CD14-positive monocyte (primary cell): ENCODE results near the gene SERBP1. TPM values are rescaled to one million over a fixed set of nuclear protein-coding genes. Genes with fewer than 3 reads are reported as not detected.

ENCODE experiments used
- DNase-seq, 3 donors: peaks; one replicate each; pipeline ENCODE4 v3.0.0-alpha.2; 2011 to 2022
- H2AFZ ChIP-seq: 2 replicates; pipeline ENCODE4 v1.6.0; 2012; ENCODE audit warnings: mild to moderate bottlenecking, low read depth, low read length, inconsistent platforms; ENCODE audit not compliant: insufficient read depth, poor library complexity, severe bottlenecking
- H3K27ac ChIP-seq, 2 donors: 1 replicate in 1 of 2; 2 replicates in 1 of 2; pipeline ENCODE4 v1.5.1; 2012 to 2013; ENCODE audit warnings: low read length in 2 of 2, control low read depth in 1 of 2, inconsistent platforms in 1 of 2, low read depth in 1 of 2, mild to moderate bottlenecking in 1 of 2
- H3K27me3 ChIP-seq, 2 donors: one replicate each; pipeline versions ENCODE4 v1.6.0 to v1.6.1; 2011 to 2013; ENCODE audit warnings: low read length in 2 of 2; ENCODE audit not compliant: control insufficient read depth in 2 of 2, insufficient read depth in 2 of 2
- H3K36me3 ChIP-seq, 2 donors: replicated peaks in 1 of 2; 1 replicate in 1 of 2; 2 replicates in 1 of 2; pipeline versions ENCODE4 v1.5.1 to v1.6.1; 2012 to 2013; ENCODE audit warnings: low read length in 2 of 2, control low read depth in 1 of 2, inconsistent platforms in 1 of 2, mild to moderate bottlenecking in 1 of 2; ENCODE audit not compliant: insufficient read depth in 2 of 2, control insufficient read depth in 1 of 2
- H3K4me1 ChIP-seq, 2 donors: 1 replicate in 1 of 2; 2 replicates in 1 of 2; pipeline versions ENCODE4 v1.5.1 to v1.6.1; 2012 to 2013; ENCODE audit warnings: low read length in 2 of 2, control low read depth in 1 of 2, inconsistent platforms in 1 of 2, mild to moderate bottlenecking in 1 of 2, moderate library complexity in 1 of 2; ENCODE audit not compliant: insufficient read depth in 2 of 2, control insufficient read depth in 1 of 2
- H3K4me2 ChIP-seq: replicated peaks from 2 replicates; pipeline ENCODE3; 2012; ENCODE audit warnings: low read length, moderate library complexity, mild to moderate bottlenecking; ENCODE audit not compliant: poor library complexity, severe bottlenecking; ENCODE audit errors: extremely low read depth
- H3K4me3 ChIP-seq, 3 experiments: fragments of 200-600 bp in 1 of 3; sonication (generic) in 1 of 3; replicated peaks in 1 of 3; 1 replicate in 2 of 3; 2 replicates in 1 of 3; pipeline ENCODE4 v1.5.1; 2011 to 2013; ENCODE audit warnings: low read length in 3 of 3, mild to moderate bottlenecking in 3 of 3, control low read depth in 2 of 3, low read depth in 2 of 3, inconsistent platforms in 1 of 3, moderate library complexity in 1 of 3
- H3K79me2 ChIP-seq: 2 replicates; pipeline ENCODE4 v1.6.0; 2012; ENCODE audit warnings: mild to moderate bottlenecking, control low read depth, inconsistent platforms, low read length, moderate library complexity; ENCODE audit not compliant: insufficient read depth
- H3K9ac ChIP-seq: 2 replicates; pipeline ENCODE4 v1.6.0; 2017; ENCODE audit warnings: low read length, mild to moderate bottlenecking; ENCODE audit not compliant: insufficient read depth, poor library complexity, severe bottlenecking
- H3K9me3 ChIP-seq, 2 donors: replicated peaks in 1 of 2; 1 replicate in 1 of 2; 2 replicates in 1 of 2; pipeline versions ENCODE4 v1.5.1 to v1.6.1; 2012 to 2013; ENCODE audit warnings: low read length in 2 of 2, control low read depth in 1 of 2; ENCODE audit not compliant: control insufficient read depth in 1 of 2, insufficient read depth in 1 of 2
- H4K20me1 ChIP-seq: 2 replicates; pipeline ENCODE4 v1.6.0; 2012; ENCODE audit warnings: mild to moderate bottlenecking, low read length, control low read depth, moderate library complexity; ENCODE audit not compliant: insufficient read depth
- H3K27ac Mint-ChIP-seq, 7 donors: one replicate each; pipeline ENCODE4 v1.8.0; 2020; ENCODE audit warnings: mild to moderate bottlenecking in 7 of 7, mixed read lengths in 7 of 7, moderate library complexity in 6 of 7, inconsistent platforms in 2 of 7
- H3K27me3 Mint-ChIP-seq, 3 donors: one replicate each; pipeline ENCODE4 v1.8.0; 2021 to 2022; ENCODE audit warnings: low read depth in 3 of 3, mild to moderate bottlenecking in 3 of 3, mixed read lengths in 3 of 3, moderate library complexity in 3 of 3, inconsistent platforms in 1 of 3
- H3K36me3 Mint-ChIP-seq, 2 donors: one replicate each; pipeline ENCODE4 v1.8.0; 2020; ENCODE audit warnings: mixed read lengths in 2 of 2, inconsistent platforms in 1 of 2, mild to moderate bottlenecking in 1 of 2
- H3K4me1 Mint-ChIP-seq: one replicate; pipeline ENCODE4 v1.8.0; 2020; ENCODE audit warnings: mild to moderate bottlenecking, mixed read lengths
- H3K4me3 Mint-ChIP-seq, 2 donors: one replicate each; pipeline ENCODE4 v1.8.0; 2020; ENCODE audit warnings: mild to moderate bottlenecking in 2 of 2, mixed read lengths in 2 of 2, moderate library complexity in 1 of 2
- H3K9me3 Mint-ChIP-seq, 7 donors: one replicate each; pipeline ENCODE4 v1.8.0; 2020 to 2022; ENCODE audit warnings: mixed read lengths in 7 of 7, mild to moderate bottlenecking in 6 of 7, moderate library complexity in 6 of 7, inconsistent platforms in 2 of 7
- WGBS: methylation state at CpG from one replicate; pipeline ENCODE4 v1.1.5; 2013; ENCODE audit warnings: missing lambda C conversion rate; ENCODE audit not compliant: insufficient coverage; 5-methylcytosine and 5-hydroxymethylcytosine counted together
- intact Hi-C, 2 donors: fragments of 100-400 bp; cut with micrococcal nuclease; formaldehyde crosslinking; loops; one replicate each; pipeline versions ENCODE4 v1.15.0 to v1.15.1; 2023
- polyA plus RNA-seq, 3 donors: library from polyadenylated mRNA; depleted of rRNA in 1 of 3; unstranded in 2 of 3; stranded (reverse) in 1 of 3; fragments of 300-500 nt in 2 of 3; fragments of >200 nt in 1 of 3; fragmentation: Illumina TruSeq in 2 of 3; gene quantifications; 1 replicate in 2 of 3; 2 replicates in 1 of 3; pipeline ENCODE4 v1.2.3, GENCODE V29; 2012 to 2021
- TF ChIP-seq, protein P1 (sequence below): fragments of 200-600 bp; IDR thresholded peaks from one replicate; pipeline ENCODE4 v1.8.0; 2022; ENCODE audit warnings: antibody characterized with exemption, mild to moderate bottlenecking

SERBP1 gene
- polyA plus RNA-seq, 3 donors = 38.2 to 78.8 (median 75.3) TPM

DNA sequence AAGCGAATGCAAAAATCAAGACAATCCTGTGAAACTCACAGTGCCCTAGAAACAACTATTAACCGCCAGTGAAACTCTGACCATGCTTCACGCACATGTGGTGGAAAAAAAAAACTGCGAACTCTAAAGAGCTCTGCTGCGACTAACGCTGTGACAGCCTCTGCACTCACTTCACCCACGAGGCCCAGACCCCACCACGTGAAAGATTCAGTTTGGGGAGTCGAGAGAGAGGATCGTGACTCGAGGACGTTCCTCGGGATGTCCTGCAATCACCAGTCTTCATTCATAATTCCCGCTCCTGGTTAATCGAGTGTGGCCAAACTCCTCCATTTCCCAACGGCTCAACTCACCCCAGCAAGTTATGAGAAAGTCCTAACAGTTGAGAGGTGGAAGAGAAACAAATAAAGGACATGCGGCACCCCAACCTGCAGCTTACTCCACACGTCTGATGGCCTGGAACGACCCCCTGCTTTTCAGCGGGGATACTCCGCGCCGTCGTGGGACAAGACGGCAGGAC lies 1.1 kb downstream of the SERBP1 start:
- Mint-ChIP-seq H3K4me1 (peaks cover 50% of the 10 kb centered on the region), H3K36me3 (peaks cover 21 to 22% of the 10 kb centered on the region in 2 donors), H3K4me3 (peak overlapping the region; percentile 98 to 99), H3K27ac (peak overlapping the region; percentile 93 to 99 (median 95)), H3K9me3 (no peaks in the 10 kb centered on the region), H3K27me3 (peaks cover 0 to 2% (median 0%) of the 10 kb centered on the region in 3 donors)
- H3K4me2 ChIP-seq = peak overlapping the region; percentile 95
- peak overlapping the region; percentile 84 to 92 for H3K27ac ChIP-seq
- H4K20me1 ChIP-seq = peaks cover 56% of the 10 kb centered on the region
- H3K4me3 ChIP-seq = peak overlapping the region; percentile 65 to 97 (median 66)
- H3K9me3 ChIP-seq = no peaks in the 10 kb centered on the region
- under 1% methylated on average over 18 of the region's 25 CpGs for WGBS
- intact Hi-C loops = no loop called here
- H3K9ac ChIP-seq = peak overlapping the region; percentile 85
- peaks cover 20 to 22% of the 10 kb centered on the region in 2 donors for H3K36me3 ChIP-seq
- DNase-seq = peak; percentile 7 to 15 (median 15)
- peaks cover 26 to 49% of the 10 kb centered on the region in 2 donors for H3K4me1 ChIP-seq
- H2AFZ ChIP-seq = peak overlapping the region; percentile 95
- TF ChIP-seq, protein P1, sequence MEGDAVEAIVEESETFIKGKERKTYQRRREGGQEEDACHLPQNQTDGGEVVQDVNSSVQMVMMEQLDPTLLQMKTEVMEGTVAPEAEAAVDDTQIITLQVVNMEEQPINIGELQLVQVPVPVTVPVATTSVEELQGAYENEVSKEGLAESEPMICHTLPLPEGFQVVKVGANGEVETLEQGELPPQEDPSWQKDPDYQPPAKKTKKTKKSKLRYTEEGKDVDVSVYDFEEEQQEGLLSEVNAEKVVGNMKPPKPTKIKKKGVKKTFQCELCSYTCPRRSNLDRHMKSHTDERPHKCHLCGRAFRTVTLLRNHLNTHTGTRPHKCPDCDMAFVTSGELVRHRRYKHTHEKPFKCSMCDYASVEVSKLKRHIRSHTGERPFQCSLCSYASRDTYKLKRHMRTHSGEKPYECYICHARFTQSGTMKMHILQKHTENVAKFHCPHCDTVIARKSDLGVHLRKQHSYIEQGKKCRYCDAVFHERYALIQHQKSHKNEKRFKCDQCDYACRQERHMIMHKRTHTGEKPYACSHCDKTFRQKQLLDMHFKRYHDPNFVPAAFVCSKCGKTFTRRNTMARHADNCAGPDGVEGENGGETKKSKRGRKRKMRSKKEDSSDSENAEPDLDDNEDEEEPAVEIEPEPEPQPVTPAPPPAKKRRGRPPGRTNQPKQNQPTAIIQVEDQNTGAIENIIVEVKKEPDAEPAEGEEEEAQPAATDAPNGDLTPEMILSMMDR = no peak
- peaks cover 62% of the 10 kb centered on the region for H3K79me2 ChIP-seq
- no peaks in the 10 kb centered on the region for H3K27me3 ChIP-seq

DNA sequence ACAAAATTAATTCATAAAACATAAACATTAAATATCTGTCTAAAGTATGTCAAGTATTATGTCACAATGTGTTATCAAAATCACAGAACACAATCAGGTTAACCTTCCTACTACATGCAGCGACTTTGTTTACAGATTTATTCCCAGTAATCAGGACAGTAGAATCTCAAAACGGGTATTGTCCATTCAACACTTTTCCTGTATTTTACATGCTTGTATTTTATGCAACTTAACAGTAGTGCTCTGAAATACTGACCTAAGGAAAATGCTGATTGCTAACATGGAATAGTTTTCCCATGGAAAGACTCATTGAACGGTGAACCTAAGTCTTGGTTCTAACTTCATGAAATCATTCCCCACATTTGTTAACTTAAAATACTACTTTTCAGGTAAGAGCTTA lies 2.3 kb downstream of the SERBP1 start:
- DNase-seq = no peak
- Mint-ChIP-seq H3K9me3 (no peaks in the 10 kb centered on the region), H3K27ac (peak overlapping the region in 1 of 7 donors; percentile 93), H3K4me3 (peak overlapping the region; percentile 47 to 99), H3K36me3 (peaks cover 31 to 33% of the 10 kb centered on the region in 2 donors), H3K4me1 (peaks cover 39% of the 10 kb centered on the region), H3K27me3 (peaks cover 0 to 2% (median 1%) of the 10 kb centered on the region in 3 donors)
- WGBS = no CpG with 5 or more reads among the region's 3 CpGs
- Histone ChIP-seq H4K20me1 (peaks cover 67% of the 10 kb centered on the region), H3K27me3 (no peaks in the 10 kb centered on the region), H3K4me2 (peak overlapping the region; percentile 95), H3K9me3 (no peaks in the 10 kb centered on the region), H2AFZ (no peak overlapping the region), H3K27ac (peak overlapping the region in 1 of 2 donors; percentile 92), H3K9ac (peak overlapping the region; percentile 85), H3K36me3 (peaks cover 31 to 33% of the 10 kb centered on the region in 2 donors), H3K4me1 (peaks cover 18 to 39% of the 10 kb centered on the region in 2 donors), H3K4me3 (peak overlapping the region in 2 of 3 experiments; percentile 66 to 97), H3K79me2 (peaks cover 73% of the 10 kb centered on the region)
- TF ChIP-seq, protein P1 = no peak
- intact Hi-C loops = no loop called here
